Measurements from ENCODE around the gene FAM168A.

FAM168A gene

GRCh38 chr11:73592640-73593039 is 5.3 kb downstream of the FAM168A start:
- no peak for ATAC-seq
- TF ChIP-seq GLIS3 (CRISPR knock-in tag; IDR thresholded peaks at IDR 0.05) (no peak), TOX (CRISPR knock-in tag; IDR thresholded peaks at IDR 0.05; ENCODE audit: borderline replicate concordance) (no peak), ESRRG (CRISPR knock-in tag; IDR thresholded peaks at IDR 0.05) (no peak)

GRCh38 chr11:73591743-73592142 is 6.2 kb downstream of the FAM168A start:
- TF ChIP-seq GLIS3 (CRISPR knock-in tag; IDR thresholded peaks at IDR 0.05), result no peak
- TF ChIP-seq SNAI2 (CRISPR knock-in tag; IDR thresholded peaks at IDR 0.05), result no peak
- no peak for TF ChIP-seq TOX (CRISPR knock-in tag; IDR thresholded peaks at IDR 0.05; ENCODE audit: borderline replicate concordance)
- no peak for TF ChIP-seq ZC3H10 (CRISPR knock-in tag; IDR thresholded peaks at IDR 0.05)
- no peak for TF ChIP-seq TSHZ2 (CRISPR knock-in tag; IDR thresholded peaks at IDR 0.05)
- TF ChIP-seq CREB5 (CRISPR knock-in tag; IDR thresholded peaks at IDR 0.05; ENCODE audit: low read depth), result no peak
- no peak for TF ChIP-seq CSRNP3 (CRISPR knock-in tag; IDR thresholded peaks at IDR 0.05)
- TF ChIP-seq CSDC2 (CRISPR knock-in tag; IDR thresholded peaks at IDR 0.05), result no peak
- TF ChIP-seq PATZ1 (CRISPR knock-in tag; IDR thresholded peaks at IDR 0.05; ENCODE audit: borderline replicate concordance), result no peak
- no peak for TF ChIP-seq ZNF565 (CRISPR knock-in tag; conservative IDR thresholded peaks at IDR 0.05; ENCODE audit: low read depth)
- TF ChIP-seq PPARA (CRISPR knock-in tag; IDR thresholded peaks at IDR 0.05; ENCODE audit: borderline replicate concordance), result no peak
- no peak for TF ChIP-seq ZNF70 (CRISPR knock-in tag; IDR thresholded peaks at IDR 0.05)
- ATAC-seq, result no peak

GRCh38 chr11:73590991-73591390 is 6.9 kb downstream of the FAM168A start:
- TF ChIP-seq PATZ1 (CRISPR knock-in tag; IDR thresholded peaks at IDR 0.05; ENCODE audit: borderline replicate concordance) (no peak), SNAI2 (CRISPR knock-in tag; IDR thresholded peaks at IDR 0.05) (no peak), ESRRG (CRISPR knock-in tag; IDR thresholded peaks at IDR 0.05) (no peak), ARNTL (CRISPR knock-in tag; IDR thresholded peaks at IDR 0.05; ENCODE audit: borderline replicate concordance, low read depth) (no peak), ZNF70 (CRISPR knock-in tag; IDR thresholded peaks at IDR 0.05) (no peak), CSDC2 (CRISPR knock-in tag; IDR thresholded peaks at IDR 0.05) (no peak), TOX (CRISPR knock-in tag; IDR thresholded peaks at IDR 0.05; ENCODE audit: borderline replicate concordance) (no peak), ZC3H10 (CRISPR knock-in tag; IDR thresholded peaks at IDR 0.05) (no peak), BACH2 (CRISPR knock-in tag; IDR thresholded peaks at IDR 0.05; ENCODE audit: borderline replicate concordance) (no peak), CSRNP3 (CRISPR knock-in tag; IDR thresholded peaks at IDR 0.05) (no peak), ZFP3 (CRISPR knock-in tag; IDR thresholded peaks at IDR 0.05) (no peak), ZFP30 (CRISPR knock-in tag; IDR thresholded peaks at IDR 0.05) (no peak), ISL1 (CRISPR knock-in tag; IDR thresholded peaks at IDR 0.05) (no peak), TSHZ2 (CRISPR knock-in tag; IDR thresholded peaks at IDR 0.05) (no peak), RARB (CRISPR knock-in tag; IDR thresholded peaks at IDR 0.05) (no peak), ZNF8 (CRISPR knock-in tag; IDR thresholded peaks at IDR 0.05) (no peak)
- no peak for ATAC-seq
